Mucosa of gallbladder (tissue), 1 donor: ENCODE results near the gene IZUMO4. TPM values are rescaled to one million over a fixed set of nuclear protein-coding genes. Genes with fewer than 3 reads are reported as not detected.

Experiments used
- DNase-seq: peaks from one replicate; pipeline ENCODE4 v3.0.0-alpha.2; 2020; ENCODE audit warnings: low spot score
- total RNA-seq: library from RNA; stranded (reverse); gene quantifications from one replicate; pipeline ENCODE4 v1.2.1, GENCODE V29; 2021
- donor health status: DM: no; HTN: no; CAD: no.

The IZUMO4 gene
- 11.5 TPM for total RNA-seq

- DNase-seq: peak; percentile 99
Observed at GRCh38 chr19:2096480-2097202, at the start of gene IZUMO4. TSS of gene IZUMO4 (plus strand) at chr19:2096915. CDS start at chr19:2096946, 31 bp downstream.

GRCh38 chr19:2047076-2047448 lies 49.7 kb upstream of the IZUMO4 start:
- no peak for DNase-seq

GRCh38 chr19:2047449-2048103 lies 49.1 kb upstream of the IZUMO4 start:
- peak; percentile 55 for DNase-seq

GRCh38 chr19:2048104-2048958 lies 48.4 kb upstream of the IZUMO4 start:
- no peak for DNase-seq

- DNase-seq: no peak
Observed at GRCh38 chr19:2048959-2049740, 47.6 kb upstream of the IZUMO4 start.

- peak; percentile 87 for DNase-seq
Observed at GRCh38 chr19:2049741-2050348, 46.9 kb upstream of the IZUMO4 start.

GRCh38 chr19:2050349-2050990 lies 46.2 kb upstream of the IZUMO4 start:
- no peak for DNase-seq

- DNase-seq: peak; percentile 93
Observed at GRCh38 chr19:2050991-2051772, 45.5 kb upstream of the IZUMO4 start, which contains the start of gene MKNK2. TSS of gene MKNK2 (minus strand) at chr19:2051244. CDS start at chr19:2050851, 393 bp downstream.

GRCh38 chr19:2051773-2052704 lies 44.7 kb upstream of the IZUMO4 start:
- no peak for DNase-seq

- peak; percentile 70 for DNase-seq
Observed at GRCh38 chr19:2053601-2054389, 42.9 kb upstream of the IZUMO4 start.

- DNase-seq: no peak
Observed at GRCh38 chr19:2054763-2055162, 42.0 kb upstream of the IZUMO4 start.

GRCh38 chr19:2055931-2056836 lies 40.5 kb upstream of the IZUMO4 start:
- DNase-seq: peak; percentile 62

GRCh38 chr19:2056837-2057192 lies 39.9 kb upstream of the IZUMO4 start:
- DNase-seq: no peak

- no peak for DNase-seq
Observed at GRCh38 chr19:2057484-2058469, 38.9 kb upstream of the IZUMO4 start.

- no peak for DNase-seq
Observed at GRCh38 chr19:2058570-2059421, 37.9 kb upstream of the IZUMO4 start.
